ENCODE results near the gene RAB8A.

Gene RAB8A

GRCh38 chr19:16136185-16136999 lies 24.7 kb downstream of the RAB8A start:
- no peak for DNase-seq (ENCODE audit: extremely low spot score)
- POLR2A ChIA-PET, result no interaction called here
- CTCF ChIA-PET, result interaction anchor here (0.6 kb wide), 1 partner anchor 1935 kb away, joined by 3 read pairs; no protein-coding TSS in a partner anchor
- TF ChIP-seq CTBP1 (IDR thresholded peaks at IDR 0.05; ENCODE audit: borderline replicate concordance) (no peak), SUZ12 (IDR thresholded peaks at IDR 0.05) (no peak), ARNT (IDR thresholded peaks at IDR 0.05) (no peak), FOXK2 (IDR thresholded peaks at IDR 0.05) (no peak), FOXA1 (IDR thresholded peaks at IDR 0.05) (no peak), BHLHE40 (IDR thresholded peaks at IDR 0.05; ENCODE audit: borderline replicate concordance) (no peak), ELF4 (IDR thresholded peaks at IDR 0.05) (no peak), SP1 (IDR thresholded peaks at IDR 0.05) (no peak), L3MBTL2 (conservative IDR thresholded peaks at IDR 0.05) (no peak), HDGF (IDR thresholded peaks at IDR 0.05; ENCODE audit: borderline replicate concordance) (no peak), FOXM1 (IDR thresholded peaks at IDR 0.05; ENCODE audit: borderline replicate concordance) (no peak), LEF1 (IDR thresholded peaks at IDR 0.05; ENCODE audit: borderline replicate concordance) (no peak)

GRCh38 chr19:16139752-16140151 lies 28.1 kb downstream of the RAB8A start:
- POLR2A ChIA-PET, result no interaction called here
- CTCF ChIA-PET, result no interaction called here
- TF ChIP-seq BHLHE40 (IDR thresholded peaks at IDR 0.05; ENCODE audit: borderline replicate concordance) (no peak), PKNOX1 (IDR thresholded peaks at IDR 0.05) (no peak), FOXA1 (IDR thresholded peaks at IDR 0.05) (no peak), TARDBP (IDR thresholded peaks at IDR 0.05) (no peak), HDGF (IDR thresholded peaks at IDR 0.05; ENCODE audit: borderline replicate concordance) (no peak), L3MBTL2 (conservative IDR thresholded peaks at IDR 0.05) (no peak), ZNF384 (IDR thresholded peaks at IDR 0.05) (no peak), LEF1 (IDR thresholded peaks at IDR 0.05; ENCODE audit: borderline replicate concordance) (no peak), SP1 (IDR thresholded peaks at IDR 0.05) (no peak), FOXK2 (IDR thresholded peaks at IDR 0.05) (no peak), SUZ12 (IDR thresholded peaks at IDR 0.05) (no peak), NFRKB (IDR thresholded peaks at IDR 0.05) (no peak), ELF4 (IDR thresholded peaks at IDR 0.05) (no peak), FOXM1 (IDR thresholded peaks at IDR 0.05; ENCODE audit: borderline replicate concordance) (no peak), CTBP1 (IDR thresholded peaks at IDR 0.05; ENCODE audit: borderline replicate concordance) (no peak)
- DNase-seq (ENCODE audit: extremely low spot score), result no peak

- POLR2A ChIA-PET, result no interaction called here
- no peak for DNase-seq (ENCODE audit: extremely low spot score)
- CTCF ChIA-PET, result no interaction called here
- TF ChIP-seq ARNT (IDR thresholded peaks at IDR 0.05) (no peak), SP1 (IDR thresholded peaks at IDR 0.05) (no peak), TARDBP (IDR thresholded peaks at IDR 0.05) (no peak), FOXA1 (IDR thresholded peaks at IDR 0.05) (no peak), NFRKB (IDR thresholded peaks at IDR 0.05) (no peak), SUZ12 (IDR thresholded peaks at IDR 0.05) (no peak), HDGF (IDR thresholded peaks at IDR 0.05; ENCODE audit: borderline replicate concordance) (no peak), FOXM1 (IDR thresholded peaks at IDR 0.05; ENCODE audit: borderline replicate concordance) (no peak), CTBP1 (IDR thresholded peaks at IDR 0.05; ENCODE audit: borderline replicate concordance) (no peak), LEF1 (IDR thresholded peaks at IDR 0.05; ENCODE audit: borderline replicate concordance) (no peak), PKNOX1 (IDR thresholded peaks at IDR 0.05) (no peak), FOXK2 (IDR thresholded peaks at IDR 0.05) (no peak), L3MBTL2 (conservative IDR thresholded peaks at IDR 0.05) (no peak), BHLHE40 (IDR thresholded peaks at IDR 0.05; ENCODE audit: borderline replicate concordance) (no peak), ZNF384 (IDR thresholded peaks at IDR 0.05) (no peak), ELF4 (IDR thresholded peaks at IDR 0.05) (no peak)
These were observed 29.4 kb downstream of the RAB8A start for GRCh38 chr19:16141043-16141442.

GRCh38 chr19:16142032-16142580 lies 30.4 kb downstream of the RAB8A start:
- DNase-seq (ENCODE audit: extremely low spot score), result no peak
- POLR2A ChIA-PET, result no interaction called here
- no peak for TF ChIP-seq FOXM1 (IDR thresholded peaks at IDR 0.05; ENCODE audit: borderline replicate concordance)
- TF ChIP-seq ZNF384 (IDR thresholded peaks at IDR 0.05), result no peak
- TF ChIP-seq SP1 (IDR thresholded peaks at IDR 0.05), result no peak
- TF ChIP-seq LEF1 (IDR thresholded peaks at IDR 0.05; ENCODE audit: borderline replicate concordance), result no peak
- TF ChIP-seq ELF4 (IDR thresholded peaks at IDR 0.05), result no peak
- TF ChIP-seq FOXK2 (IDR thresholded peaks at IDR 0.05), result no peak
- no peak for TF ChIP-seq TARDBP (IDR thresholded peaks at IDR 0.05)
- no peak for TF ChIP-seq FOXA1 (IDR thresholded peaks at IDR 0.05)
- no peak for TF ChIP-seq CTBP1 (IDR thresholded peaks at IDR 0.05; ENCODE audit: borderline replicate concordance)
- no peak for TF ChIP-seq ARNT (IDR thresholded peaks at IDR 0.05)
- no peak for TF ChIP-seq L3MBTL2 (conservative IDR thresholded peaks at IDR 0.05)
- TF ChIP-seq SUZ12 (IDR thresholded peaks at IDR 0.05), result no peak
- no peak for TF ChIP-seq PKNOX1 (IDR thresholded peaks at IDR 0.05)
- no peak for TF ChIP-seq HDGF (IDR thresholded peaks at IDR 0.05; ENCODE audit: borderline replicate concordance)
- CTCF ChIA-PET, result no interaction called here

- DNase-seq (ENCODE audit: extremely low spot score), result no peak
- ChIA-PET POLR2A (no interaction called here), CTCF (no interaction called here)
- no peak for TF ChIP-seq ZNF384 (IDR thresholded peaks at IDR 0.05)
- no peak for TF ChIP-seq TARDBP (IDR thresholded peaks at IDR 0.05)
- no peak for TF ChIP-seq NFRKB (IDR thresholded peaks at IDR 0.05)
- TF ChIP-seq ELF4 (IDR thresholded peaks at IDR 0.05), result no peak
- TF ChIP-seq CTBP1 (IDR thresholded peaks at IDR 0.05; ENCODE audit: borderline replicate concordance), result no peak
- no peak for TF ChIP-seq FOXM1 (IDR thresholded peaks at IDR 0.05; ENCODE audit: borderline replicate concordance)
- TF ChIP-seq LEF1 (IDR thresholded peaks at IDR 0.05; ENCODE audit: borderline replicate concordance), result no peak
- no peak for TF ChIP-seq PKNOX1 (IDR thresholded peaks at IDR 0.05)
- TF ChIP-seq SUZ12 (IDR thresholded peaks at IDR 0.05), result no peak
These were observed 31.9 kb downstream of the RAB8A start, which contains the start of gene HSH2D for GRCh38 chr19:16143399-16144215. Gene HSH2D (plus strand): TSS chr19:16143685. CDS start chr19:16148751, 5,066 bp downstream.

All from HEK293T (cell line).